Endothelial cell of umbilical vein (primary cell): ENCODE results near the gene SEMA3A.

Experiments
- EZH2 ChIP-seq: IDR thresholded peaks from 2 replicates; pipeline ENCODE4 v1.6.1; 2012; ENCODE audit warnings: borderline replicate concordance, low read depth, mild to moderate bottlenecking, moderate library complexity, low read length, inconsistent platforms; ENCODE audit not compliant: severe bottlenecking
- JUN ChIP-seq: IDR thresholded peaks from 2 replicates; pipeline ENCODE4 v1.6.1; 2011; ENCODE audit warnings: borderline replicate concordance, low read depth; ENCODE audit not compliant: insufficient read length, insufficient read depth
- MAX ChIP-seq: IDR thresholded peaks from 2 replicates; pipeline ENCODE4 v1.6.1; 2011; ENCODE audit not compliant: insufficient read depth, insufficient read length
- POLR2A ChIP-seq: IDR thresholded peaks from 2 replicates; pipeline ENCODE4 v1.6.1; 2012; ENCODE audit warnings: low read depth, mild to moderate bottlenecking, control low read depth, low read length
- POLR2AphosphoS5 ChIP-seq: IDR thresholded peaks from 2 replicates; pipeline ENCODE4 v1.6.1; 2012; ENCODE audit warnings: low read depth, mild to moderate bottlenecking, control low read depth, low read length, moderate library complexity; ENCODE audit not compliant: insufficient read depth
- TF ChIP-seq, protein P1 (sequence below), 2 donors: IDR thresholded peaks; 1 replicate in 1 of 2; 2 replicates in 1 of 2; pipeline ENCODE4 v1.5.1; 2011; ENCODE audit warnings: low read length in 2 of 2, mild to moderate bottlenecking in 2 of 2, moderate library complexity in 2 of 2, control low read depth in 1 of 2, inconsistent platforms in 1 of 2, low read depth in 1 of 2; ENCODE audit not compliant: insufficient read depth in 1 of 2; ENCODE audit errors: extremely low read depth in 1 of 2

DNA sequence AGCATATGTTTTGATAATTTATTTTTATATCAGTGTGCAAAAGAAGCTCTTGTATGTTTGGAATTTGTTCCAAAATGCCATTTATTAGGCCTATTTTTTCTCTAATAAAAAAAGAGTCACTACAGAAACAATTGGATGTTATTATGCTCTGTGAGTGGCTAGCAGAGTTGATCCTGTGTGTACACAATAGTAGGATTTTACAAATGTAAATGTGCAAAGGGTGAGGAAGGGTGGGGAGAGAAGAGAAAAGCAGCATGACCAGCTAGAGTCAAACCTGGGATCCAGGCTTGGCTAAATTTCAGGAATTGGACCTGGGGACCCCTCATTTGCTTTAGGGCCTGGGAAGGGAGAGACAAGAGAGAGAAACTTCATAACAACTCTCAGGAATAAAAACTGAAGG is 32.5 kb downstream of the SEMA3A start:
- TF ChIP-seq, protein P1, sequence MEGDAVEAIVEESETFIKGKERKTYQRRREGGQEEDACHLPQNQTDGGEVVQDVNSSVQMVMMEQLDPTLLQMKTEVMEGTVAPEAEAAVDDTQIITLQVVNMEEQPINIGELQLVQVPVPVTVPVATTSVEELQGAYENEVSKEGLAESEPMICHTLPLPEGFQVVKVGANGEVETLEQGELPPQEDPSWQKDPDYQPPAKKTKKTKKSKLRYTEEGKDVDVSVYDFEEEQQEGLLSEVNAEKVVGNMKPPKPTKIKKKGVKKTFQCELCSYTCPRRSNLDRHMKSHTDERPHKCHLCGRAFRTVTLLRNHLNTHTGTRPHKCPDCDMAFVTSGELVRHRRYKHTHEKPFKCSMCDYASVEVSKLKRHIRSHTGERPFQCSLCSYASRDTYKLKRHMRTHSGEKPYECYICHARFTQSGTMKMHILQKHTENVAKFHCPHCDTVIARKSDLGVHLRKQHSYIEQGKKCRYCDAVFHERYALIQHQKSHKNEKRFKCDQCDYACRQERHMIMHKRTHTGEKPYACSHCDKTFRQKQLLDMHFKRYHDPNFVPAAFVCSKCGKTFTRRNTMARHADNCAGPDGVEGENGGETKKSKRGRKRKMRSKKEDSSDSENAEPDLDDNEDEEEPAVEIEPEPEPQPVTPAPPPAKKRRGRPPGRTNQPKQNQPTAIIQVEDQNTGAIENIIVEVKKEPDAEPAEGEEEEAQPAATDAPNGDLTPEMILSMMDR (IDR thresholded peaks at IDR 0.05; ENCODE audit: extremely low read depth in 1 of 2, insufficient read depth in 1 of 2, low read depth in 1 of 2, low read length in 2 of 2): no peak
- no peak for TF ChIP-seq POLR2A
- no peak for TF ChIP-seq POLR2AphosphoS5
- TF ChIP-seq JUN: no peak
- no peak for TF ChIP-seq MAX
- TF ChIP-seq EZH2: no peak
